GM18868 (cell line): ENCODE results near the gene PTPRN2.

Source experiments
- ATAC-seq: cut with Tn5 transposase; IDR thresholded peaks from one replicate; pipeline ENCODE4 v1.9.1; 2021; ENCODE audit warnings: mild to moderate bottlenecking, moderate library complexity; ENCODE audit not compliant: unreplicated experiment

PTPRN2 gene

GRCh38 chr7:157805713-157806112 is 781.9 kb downstream of the PTPRN2 start:
- ATAC-seq: no peak

- ATAC-seq: no peak
These were observed 783.7 kb downstream of the PTPRN2 start for GRCh38 chr7:157803906-157804305.

DNA sequence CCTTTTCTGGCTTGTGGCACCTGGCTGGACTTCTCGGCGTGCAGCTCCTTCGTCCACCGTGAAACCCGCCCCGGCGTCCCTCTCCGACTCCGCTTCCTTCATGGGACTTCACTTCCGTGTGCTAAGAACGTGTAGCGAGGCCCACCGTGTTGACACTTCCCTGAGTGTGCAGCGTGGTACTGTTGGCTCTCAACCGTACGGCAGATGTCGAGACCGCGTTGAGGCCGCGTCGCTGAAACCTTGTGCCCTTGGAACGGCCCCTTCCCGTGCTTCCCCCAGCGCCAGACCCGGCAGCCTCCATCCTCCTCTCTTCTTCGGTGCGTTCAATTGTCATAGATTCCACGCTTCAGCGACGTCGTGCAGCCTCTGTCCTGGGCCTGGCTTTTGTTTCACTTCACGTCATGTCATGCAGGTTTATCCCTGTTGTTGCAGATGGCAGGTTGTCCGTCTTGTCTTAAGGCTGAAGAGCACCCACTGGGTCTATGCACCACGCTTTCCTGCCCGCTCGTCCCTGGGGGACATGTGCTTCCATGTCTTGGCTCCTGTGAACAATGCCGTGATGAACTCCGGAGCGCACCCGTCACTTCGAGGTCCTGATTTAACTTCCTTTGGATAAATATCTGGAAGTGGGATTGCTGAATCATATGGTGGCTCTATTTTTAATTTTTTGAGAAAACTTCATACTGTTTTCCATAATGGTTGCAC is 785.5 kb downstream of the PTPRN2 start:
- ATAC-seq: no peak

DNA sequence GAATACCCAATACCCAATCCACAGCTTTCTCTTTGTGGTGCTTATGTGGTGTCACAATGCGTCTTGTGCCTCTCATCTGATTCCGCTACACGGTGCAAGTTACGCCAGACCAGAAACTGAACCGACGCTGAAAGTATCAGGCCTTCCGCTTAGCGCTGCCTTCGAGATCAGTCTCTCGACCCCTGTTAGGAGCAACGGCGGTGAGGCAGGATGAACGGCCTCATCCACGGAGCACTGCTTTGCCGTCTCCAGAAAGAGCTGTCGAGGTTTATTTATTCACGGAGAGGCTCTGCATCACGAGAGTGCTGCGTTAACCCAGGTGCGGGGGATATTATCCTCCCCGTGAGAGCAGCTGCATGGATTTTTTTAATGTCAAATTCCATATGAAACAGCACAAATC is 786.5 kb downstream of the PTPRN2 start:
- ATAC-seq: no peak

GRCh38 chr7:157800281-157800680 is 787.3 kb downstream of the PTPRN2 start:
- no peak for ATAC-seq

GRCh38 chr7:157799076-157799685 is 788.4 kb downstream of the PTPRN2 start:
- ATAC-seq: no peak

- ATAC-seq: no peak
These were observed 790.3 kb downstream of the PTPRN2 start for GRCh38 chr7:157797361-157797760.

DNA sequence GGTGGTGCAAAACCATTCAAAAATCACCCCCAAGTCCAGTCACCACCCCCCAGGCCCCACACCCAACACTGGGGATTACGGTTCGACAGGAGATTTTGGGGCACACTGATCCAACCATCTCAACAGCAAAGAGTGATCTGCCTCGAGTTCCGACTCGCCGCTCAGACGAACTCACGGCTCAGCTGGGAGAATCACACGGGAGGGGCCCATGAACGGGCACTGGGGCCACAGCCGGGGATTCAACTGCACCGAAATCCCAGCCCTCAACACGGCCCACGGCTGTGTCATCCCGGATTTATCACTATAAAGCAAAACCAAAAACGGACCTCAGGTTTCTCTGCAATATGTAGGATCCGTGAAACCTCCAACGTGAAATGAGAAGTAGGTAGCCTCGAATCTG is 790.8 kb downstream of the PTPRN2 start:
- ATAC-seq: no peak

DNA sequence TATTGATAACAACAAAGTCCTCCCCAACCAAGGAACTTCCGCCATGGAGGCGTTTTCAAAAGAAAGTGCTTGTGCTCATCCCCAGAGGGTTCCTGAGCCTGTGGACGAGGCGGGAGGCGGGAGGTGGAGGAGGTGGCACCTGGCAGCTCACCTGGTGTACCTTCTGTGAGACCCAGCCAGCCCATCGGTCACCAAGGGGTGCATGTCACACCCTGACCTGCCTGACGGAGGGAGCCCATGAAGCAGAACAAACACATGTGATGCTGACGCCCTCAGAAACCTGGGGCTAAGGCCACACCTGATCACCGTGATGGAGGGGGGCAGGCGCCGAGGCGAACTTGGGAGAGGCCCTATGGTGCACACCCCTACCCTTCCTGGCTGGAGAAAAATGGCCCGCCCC is 792.0 kb downstream of the PTPRN2 start:
- no peak for ATAC-seq

DNA sequence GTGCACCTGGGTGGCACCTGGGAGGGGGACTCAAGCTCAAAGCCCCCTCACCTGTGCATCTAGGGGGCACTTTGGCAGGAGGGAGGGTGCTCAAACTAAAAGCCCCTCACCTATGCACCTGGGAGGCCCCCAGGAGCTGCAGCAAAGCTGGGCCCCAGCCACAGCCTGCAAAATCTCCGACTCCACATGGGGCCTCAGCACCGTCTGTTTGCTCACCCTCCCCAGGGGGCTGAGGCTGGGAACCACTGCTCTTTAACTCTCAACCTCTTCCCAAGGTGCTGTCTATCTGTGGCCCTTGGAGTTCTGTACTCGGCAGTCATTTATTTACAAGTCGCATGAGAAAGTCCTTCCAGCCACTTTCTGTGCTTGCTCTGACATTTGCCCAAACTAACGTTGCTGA is 792.4 kb downstream of the PTPRN2 start:
- no peak for ATAC-seq

DNA sequence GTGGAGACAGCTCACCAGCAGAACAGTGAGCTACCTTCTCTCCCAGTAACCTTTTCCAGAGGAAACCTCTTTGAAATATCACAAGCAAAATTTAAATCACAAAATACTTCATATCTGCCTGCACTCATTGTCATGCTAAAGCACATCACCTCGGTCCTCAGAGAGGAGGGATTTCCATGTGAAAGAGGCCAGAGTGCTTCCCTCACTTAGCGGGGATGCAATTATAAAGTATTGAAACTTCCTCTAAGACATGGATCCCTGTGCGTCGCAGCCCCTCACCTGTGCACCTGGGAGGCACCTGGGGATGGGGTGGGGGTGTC is 792.9 kb downstream of the PTPRN2 start:
- no peak for ATAC-seq

DNA sequence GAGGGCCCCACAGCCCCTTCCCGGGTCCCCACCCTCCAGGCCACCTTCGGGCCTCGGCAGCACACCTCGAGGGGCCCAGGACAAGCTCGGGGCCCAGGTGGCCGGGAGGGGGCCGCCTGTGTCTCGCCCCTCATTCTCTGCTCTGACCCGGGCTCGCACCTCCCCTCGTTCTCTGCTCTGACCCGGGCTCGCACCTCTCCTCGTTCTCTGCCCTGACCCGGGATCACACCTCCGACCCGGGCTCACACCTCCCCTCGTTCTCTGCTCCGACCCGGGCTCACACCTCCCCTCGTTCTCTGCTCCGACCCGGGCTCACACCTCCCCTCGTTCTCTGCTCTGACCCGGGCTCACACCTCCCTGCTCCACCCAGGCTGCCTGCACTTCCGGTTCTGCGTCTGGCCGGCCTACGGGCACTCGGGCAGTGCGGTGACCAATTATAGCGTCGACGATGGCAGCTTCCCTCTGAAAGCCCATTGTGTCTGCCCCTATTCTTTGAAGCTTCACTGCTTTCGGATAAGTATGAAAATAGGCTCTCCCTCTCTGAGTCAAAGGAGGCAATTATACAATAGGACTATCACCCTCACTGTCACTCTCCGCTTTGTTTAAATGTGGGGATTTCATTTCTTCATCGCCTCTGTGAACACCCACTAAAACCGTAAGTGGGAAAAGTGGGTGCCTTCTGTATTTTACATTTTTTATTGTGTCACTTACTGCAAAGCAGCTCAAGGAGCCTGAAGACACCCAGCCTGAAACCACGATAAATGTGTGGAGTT is 793.5 kb downstream of the PTPRN2 start:
- no peak for ATAC-seq

GRCh38 chr7:157793087-157793353 is 794.6 kb downstream of the PTPRN2 start:
- no peak for ATAC-seq

DNA sequence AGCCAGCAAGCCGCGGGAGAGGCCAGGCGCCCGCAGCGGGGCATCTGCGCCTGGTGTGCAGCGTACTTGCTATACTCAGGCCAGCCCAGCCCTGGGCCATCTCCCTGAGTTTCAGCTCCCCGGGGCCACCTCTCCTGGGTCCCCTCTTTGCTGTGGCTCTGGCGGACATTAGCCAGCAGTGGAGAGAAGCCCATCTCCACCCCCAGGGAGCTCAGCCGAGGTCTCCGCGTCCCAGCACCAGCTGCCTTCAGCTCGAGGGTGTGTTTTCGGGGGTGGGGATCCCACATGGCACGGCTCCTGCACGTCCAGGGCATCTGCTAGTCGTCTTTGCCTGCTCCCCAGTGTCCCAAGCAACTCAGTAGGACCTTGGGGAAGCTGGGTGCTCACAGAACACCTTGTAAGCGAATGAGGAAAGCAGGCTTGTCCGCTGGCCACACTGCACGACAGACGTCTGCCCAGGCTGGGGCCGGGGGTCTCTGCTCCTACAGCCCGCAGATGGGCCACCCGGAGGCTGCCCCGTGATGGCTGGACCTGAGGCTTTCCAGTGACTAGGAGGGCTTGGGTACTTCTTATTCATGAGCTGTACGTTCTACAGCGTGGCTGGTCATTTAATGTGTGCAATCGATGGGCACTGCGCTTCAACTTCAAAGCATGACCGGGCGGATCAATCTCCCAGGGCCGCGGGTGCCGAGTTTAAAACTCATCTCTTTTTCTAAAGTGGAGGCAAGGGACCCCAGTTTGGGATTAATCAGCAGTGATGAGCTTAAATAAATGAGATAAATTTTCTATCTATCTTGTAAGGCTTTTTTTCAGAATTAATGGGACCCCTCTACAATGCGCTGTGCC is 795.2 kb downstream of the PTPRN2 start:
- no peak for ATAC-seq

DNA sequence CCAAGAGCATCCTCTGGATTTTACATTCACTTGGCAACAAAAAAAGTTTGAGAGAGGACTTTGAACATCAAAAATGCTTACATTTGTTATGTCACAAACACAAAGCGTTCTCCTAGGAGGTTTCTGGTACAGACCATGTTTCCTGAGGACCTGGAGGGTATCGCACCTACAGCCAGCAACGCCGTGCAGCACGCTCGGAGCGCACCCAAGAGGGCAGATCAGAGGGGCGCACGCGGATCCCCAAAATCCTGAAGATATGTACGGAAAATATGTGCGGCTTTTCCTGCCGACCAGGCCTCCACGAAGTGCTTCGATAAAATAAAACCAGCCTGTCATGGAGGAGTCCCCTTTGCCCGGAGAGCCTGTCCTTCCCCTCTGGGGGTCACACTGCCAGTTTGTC is 796.0 kb downstream of the PTPRN2 start:
- ATAC-seq: no peak

GRCh38 chr7:157791261-157791660 is 796.4 kb downstream of the PTPRN2 start:
- ATAC-seq: no peak

DNA sequence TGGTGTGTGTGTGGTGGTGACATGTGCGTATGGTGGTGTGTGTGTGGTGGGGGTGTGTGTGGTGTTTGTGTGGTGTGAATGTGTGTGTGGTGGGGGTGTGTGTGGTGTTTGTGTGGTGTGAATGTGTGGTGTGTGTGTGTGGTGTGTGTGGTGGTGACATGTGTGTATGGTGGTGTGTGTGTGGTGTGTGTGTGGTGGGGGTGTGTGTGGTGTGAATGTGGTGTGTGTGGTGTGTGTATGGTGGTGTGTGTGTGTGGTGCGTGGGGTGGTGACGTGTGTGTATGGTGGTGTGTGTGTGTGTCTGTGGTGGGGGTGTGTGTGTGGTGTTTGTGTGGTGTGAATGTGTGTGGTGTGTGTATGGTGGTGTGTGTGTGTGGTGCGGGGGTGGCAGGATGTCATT is 797.7 kb downstream of the PTPRN2 start:
- ATAC-seq: no peak

DNA sequence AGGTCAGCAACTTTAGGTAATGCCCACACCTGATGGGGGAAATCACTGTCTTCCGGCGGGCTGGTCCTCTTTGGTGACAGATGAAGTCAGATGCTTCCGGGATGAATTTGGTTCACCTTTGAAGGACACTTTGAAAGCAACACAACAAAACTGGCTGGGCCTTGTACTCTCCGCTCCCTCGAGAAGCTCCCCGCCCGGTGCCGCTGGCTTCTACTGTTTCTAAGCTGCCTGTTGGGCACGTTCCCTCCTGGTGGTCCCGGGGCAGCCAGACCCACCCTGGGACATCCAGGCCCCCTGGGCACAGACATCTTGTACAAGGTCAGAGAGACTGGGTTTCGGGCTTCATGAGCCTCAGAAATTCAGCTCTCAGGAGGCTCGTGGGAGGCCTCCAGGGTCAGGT is 798.5 kb downstream of the PTPRN2 start:
- no peak for ATAC-seq

DNA sequence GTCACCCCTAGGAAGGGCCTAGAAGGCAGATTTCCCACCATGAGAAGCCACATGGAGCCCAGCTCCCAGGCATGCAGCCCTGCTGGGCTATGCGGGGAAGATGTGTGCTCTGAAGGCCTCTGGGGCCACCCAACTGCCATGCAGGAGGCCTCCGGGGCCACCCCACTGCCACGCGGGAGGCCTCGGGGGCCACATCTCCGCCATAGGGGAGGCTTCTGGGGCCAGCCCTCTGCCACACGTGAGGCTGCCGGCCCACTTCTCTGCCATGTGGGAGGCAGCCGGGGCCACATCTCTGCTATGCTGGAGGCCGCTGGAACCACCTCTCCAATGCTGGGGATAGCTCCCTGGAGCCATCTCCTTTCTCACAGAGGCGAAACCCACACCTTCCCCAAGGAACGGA is 799.0 kb downstream of the PTPRN2 start:
- no peak for ATAC-seq

- no peak for ATAC-seq
These were observed 800.3 kb downstream of the PTPRN2 start for GRCh38 chr7:157787275-157787701.

DNA sequence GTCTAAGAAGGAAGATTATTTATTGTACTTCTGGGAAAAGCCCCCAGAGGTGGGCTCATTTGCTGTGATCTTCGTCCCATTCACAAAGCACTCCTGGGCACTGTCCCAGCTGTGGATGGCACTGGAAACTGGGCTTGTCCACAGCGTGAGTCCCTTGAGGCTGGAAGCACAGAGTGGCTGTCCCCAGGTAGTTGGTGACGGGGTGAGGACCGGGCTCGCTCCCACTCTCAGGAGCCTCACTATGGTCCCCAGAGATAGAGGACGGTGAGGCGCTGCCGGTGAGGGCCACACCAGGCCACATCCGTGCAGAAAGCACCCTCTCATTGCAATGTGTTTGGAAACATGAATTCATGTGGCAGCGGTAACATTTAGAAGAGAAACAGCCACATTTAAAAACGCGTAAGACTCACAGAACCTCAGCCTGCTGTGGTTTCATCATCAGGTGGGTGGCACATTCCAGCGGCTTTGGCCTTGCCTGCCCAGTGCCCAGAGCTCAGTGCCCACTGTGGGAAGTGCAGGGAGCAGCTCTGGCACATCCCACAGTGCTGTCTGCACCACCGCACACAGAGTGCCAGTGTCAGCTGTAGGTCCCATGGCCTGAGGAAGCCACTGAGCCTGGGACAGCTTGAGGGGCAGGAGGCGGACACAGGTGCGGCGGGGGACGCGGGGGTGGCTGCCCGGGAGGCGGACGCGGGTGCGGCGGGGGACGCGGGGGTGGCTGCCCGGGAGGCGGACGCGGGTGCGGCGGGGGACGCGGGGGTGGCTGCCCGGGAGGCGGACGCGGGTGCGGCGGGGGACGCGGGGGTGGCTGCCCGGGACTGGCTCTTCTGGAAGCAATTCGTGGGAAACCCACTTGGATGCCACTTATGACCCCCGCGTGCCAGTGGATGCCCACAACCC is 801.0 kb downstream of the PTPRN2 start:
- ATAC-seq: no peak
